GM10248 (cell line): Measurements from ENCODE around the gene PAX5.

Experiments
- CTCF ChIA-PET: fragments of 300-600 bp; sonication (Branson Sonifier 250); formaldehyde crosslinking; extraction: SDS; loops from one replicate; lab custom pipeline; 2021; ENCODE audit warnings: antibody characterized with exemption; lab: Yijun Ruan, JAX
- POLR2A ChIA-PET: fragments of 350-650 bp; sonication (Branson Sonifier 250); formaldehyde crosslinking; extraction: SDS; loops from one replicate; lab custom pipeline; 2020; ENCODE audit warnings: antibody characterized with exemption; lab: Yijun Ruan, JAX
- DNase-seq: peaks from one replicate; pipeline ENCODE4 v3.0.0; 2012; ENCODE audit errors: extremely low spot score
- CTCF ChIP-seq: IDR thresholded peaks from 2 replicates; pipeline ENCODE4 v1.5.1; 2012; ENCODE audit warnings: mild to moderate bottlenecking, low read depth; ENCODE audit errors: extremely low read depth, missing control alignments, control extremely low read depth

The PAX5 gene

GRCh38 chr9:36893911-36894310 lies 140.2 kb downstream of the PAX5 start:
- CTCF ChIA-PET = interaction anchor here (1.0 kb wide), 1 partner anchor 21 kb away, joined by 5 read pairs; no protein-coding TSS in a partner anchor
- TF ChIP-seq CTCF = no peak
- DNase-seq = no peak
- POLR2A ChIA-PET = no interaction called here

- ChIA-PET POLR2A (no interaction called here), CTCF (no interaction called here)
- no peak for TF ChIP-seq CTCF
- no peak for DNase-seq
Measured at GRCh38 chr9:36893184-36893583, 140.9 kb downstream of the PAX5 start.

- no peak for TF ChIP-seq CTCF
- POLR2A ChIA-PET = no interaction called here
- CTCF ChIA-PET = interaction anchor here (0.6 to 1.9 kb wide), 7 partner anchors 12 to 30 kb away, joined by 3 to 9 read pairs (median 5); no protein-coding TSS in a partner anchor
- DNase-seq = no peak
Measured at GRCh38 chr9:36892279-36892678, 141.8 kb downstream of the PAX5 start.

- no peak for DNase-seq
- TF ChIP-seq CTCF = no peak
- POLR2A ChIA-PET = no interaction called here
- CTCF ChIA-PET = interaction anchor here (0.6 to 1.9 kb wide), 8 partner anchors 9 to 31 kb away, joined by 3 to 9 read pairs (median 4); no protein-coding TSS in a partner anchor
Measured at GRCh38 chr9:36891341-36891811, 142.7 kb downstream of the PAX5 start.

- POLR2A ChIA-PET = no interaction called here
- no peak for DNase-seq
- no peak for TF ChIP-seq CTCF
- CTCF ChIA-PET = interaction anchor here (3.1 kb wide), 1 partner anchor 15 kb away, joined by 24 read pairs; no protein-coding TSS in a partner anchor
Measured at GRCh38 chr9:36889844-36890243, 144.2 kb downstream of the PAX5 start.

GRCh38 chr9:36888551-36888950 lies 145.5 kb downstream of the PAX5 start:
- no peak for DNase-seq
- CTCF ChIA-PET = interaction anchor here (1.1 to 3.1 kb wide), 2 partner anchors 14 to 16 kb away, joined by 3 to 24 read pairs; no protein-coding TSS in a partner anchor
- no peak for TF ChIP-seq CTCF
- POLR2A ChIA-PET = no interaction called here
